PC-9 (cell line): ENCODE data around the gene MAX. TPM values are rescaled to one million over a fixed set of nuclear protein-coding genes. Genes with fewer than 3 reads are reported as not detected.

Experiments
- BruUV-seq: library from RNA; stranded (reverse); fragments of 400-500 nt; replicated peaks from 2 replicates; lab custom pipeline; 2021; lab: Mats Ljungman, UMichigan
- CTCF ChIA-PET: fragments of 300-600 bp; sonication (Branson Sonifier 250); formaldehyde crosslinking; loops from one replicate; lab custom pipeline; 2022; ENCODE audit warnings: antibody characterized with exemption; lab: Charles Lee
- POLR2A ChIA-PET: fragments of 300-600 bp; sonication (Branson Sonifier 250); formaldehyde crosslinking; loops from one replicate; lab custom pipeline; 2022; ENCODE audit warnings: antibody characterized with exemption; ENCODE audit not compliant: unreplicated experiment; lab: Charles Lee
- DNase-seq, 2 experiments: peaks; one replicate each; pipeline versions ENCODE4 v3.0.0 to v3.0.0-alpha.2; 2015 to 2022; ENCODE audit warnings: mixed read lengths in 1 of 2
- H2AFZ ChIP-seq: fragments of 200-600 bp; sonication (generic); 2 replicates; pipeline ENCODE4 v1.8.1; 2017; ENCODE audit warnings: antibody characterized with exemption
- H3F3A ChIP-seq: fragments of 200-600 bp; sonication (generic); 2 replicates; pipeline ENCODE4 v1.8.1; 2017; ENCODE audit warnings: antibody characterized with exemption, mild to moderate bottlenecking, low read depth; ENCODE audit not compliant: insufficient read depth
- H3K27ac ChIP-seq: fragments of 200-600 bp; sonication (generic); 2 replicates; pipeline ENCODE4 v1.6.1; 2016; ENCODE audit warnings: mixed run types
- H3K27me3 ChIP-seq: fragments of 200-600 bp; sonication (generic); 2 replicates; pipeline ENCODE4 v1.6.1; 2016; ENCODE audit warnings: low read depth, mixed run types; ENCODE audit not compliant: insufficient read depth
- H3K36me3 ChIP-seq: fragments of 200-600 bp; sonication (generic); 2 replicates; pipeline ENCODE4 v1.6.1; 2016; ENCODE audit warnings: low read depth, mixed run types
- H3K4me1 ChIP-seq: fragments of 200-600 bp; sonication (generic); replicated peaks from 2 replicates; pipeline ENCODE4 v1.6.1; 2016; ENCODE audit warnings: mixed run types; ENCODE audit not compliant: insufficient read depth
- H3K4me2 ChIP-seq: fragments of 200-600 bp; sonication (generic); 2 replicates; pipeline ENCODE4 v1.6.1; 2017; ENCODE audit warnings: mixed run types
- H3K4me3 ChIP-seq: fragments of 200-600 bp; sonication (generic); 2 replicates; pipeline ENCODE4 v1.6.1; 2016; ENCODE audit warnings: mixed run types
- H3K79me2 ChIP-seq: fragments of 200-600 bp; sonication (generic); 2 replicates; pipeline ENCODE4 v1.6.1; 2017; ENCODE audit warnings: low read depth, mixed run types
- H3K9me2 ChIP-seq: fragments of 200-600 bp; sonication (generic); 2 replicates; pipeline ENCODE4 v1.8.1; 2017; ENCODE audit warnings: mild to moderate bottlenecking; ENCODE audit not compliant: insufficient read depth
- H3K9me3 ChIP-seq: fragments of 200-600 bp; sonication (generic); 2 replicates; pipeline ENCODE4 v1.8.1; 2016; ENCODE audit warnings: low read depth; ENCODE audit not compliant: insufficient read depth
- H4K20me1 ChIP-seq: fragments of 200-600 bp; sonication (generic); 2 replicates; pipeline ENCODE4 v1.8.1; 2017; ENCODE audit not compliant: insufficient read depth
- EZH2 ChIP-seq: fragments of 200-600 bp; sonication (generic); IDR thresholded peaks from 2 replicates; pipeline ENCODE4 v1.8.0; 2017; ENCODE audit warnings: antibody characterized with exemption, low read depth
- intact Hi-C: fragments of 100-400 bp; cut with micrococcal nuclease; formaldehyde crosslinking; loops from one replicate; pipeline ENCODE4 v1.10.0; 2022; ENCODE audit not compliant: unreplicated experiment
- total RNA-seq: library from RNA; stranded (reverse); gene quantifications from 2 replicates; pipeline ENCODE4 v1.2.3, GENCODE V29; 2021
- TF ChIP-seq, protein P1 (sequence below): fragments of 200-600 bp; sonication (generic); conservative IDR thresholded peaks from 2 replicates; pipeline ENCODE4 v1.6.1; 2017; ENCODE audit warnings: mixed run types, antibody characterized with exemption, mild to moderate bottlenecking, moderate library complexity

Gene MAX
- total RNA-seq, 1 experiment from 2014 or later, result 76.1 TPM

DNA sequence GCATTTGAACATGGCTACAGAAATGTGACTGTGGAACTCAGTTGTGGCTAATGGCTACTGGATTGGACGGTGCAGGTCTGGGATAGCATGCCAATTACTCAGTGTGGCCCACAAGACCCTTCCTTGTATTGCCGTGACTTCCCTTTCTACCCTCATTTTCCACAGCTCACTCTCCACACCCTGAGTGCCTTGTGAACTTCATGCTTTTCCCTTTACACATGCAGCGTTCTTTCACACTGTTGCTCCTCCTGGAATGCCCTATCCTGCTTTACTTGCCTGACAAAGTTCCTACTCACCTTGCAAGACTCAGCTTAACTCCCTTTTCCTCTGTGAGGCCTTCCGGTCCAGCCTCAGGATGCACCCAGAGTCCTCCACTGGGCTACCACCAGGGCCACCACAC, 46.8 kb upstream of the MAX start:
- H3K9me2 ChIP-seq, result no peaks in the 10 kb centered on the region
- H4K20me1 ChIP-seq, result no peaks in the 10 kb centered on the region
- ChIA-PET POLR2A (no interaction called here), CTCF (interaction anchor here (0.5 kb wide), 1 partner anchor 131 kb away, joined by 3 read pairs; no protein-coding TSS in a partner anchor)
- peaks cover 5% of the 10 kb centered on the region; the same call in 1 of the 2 replicates for H3F3A ChIP-seq
- no TSS peak for BruUV-seq
- TF ChIP-seq, protein P1, sequence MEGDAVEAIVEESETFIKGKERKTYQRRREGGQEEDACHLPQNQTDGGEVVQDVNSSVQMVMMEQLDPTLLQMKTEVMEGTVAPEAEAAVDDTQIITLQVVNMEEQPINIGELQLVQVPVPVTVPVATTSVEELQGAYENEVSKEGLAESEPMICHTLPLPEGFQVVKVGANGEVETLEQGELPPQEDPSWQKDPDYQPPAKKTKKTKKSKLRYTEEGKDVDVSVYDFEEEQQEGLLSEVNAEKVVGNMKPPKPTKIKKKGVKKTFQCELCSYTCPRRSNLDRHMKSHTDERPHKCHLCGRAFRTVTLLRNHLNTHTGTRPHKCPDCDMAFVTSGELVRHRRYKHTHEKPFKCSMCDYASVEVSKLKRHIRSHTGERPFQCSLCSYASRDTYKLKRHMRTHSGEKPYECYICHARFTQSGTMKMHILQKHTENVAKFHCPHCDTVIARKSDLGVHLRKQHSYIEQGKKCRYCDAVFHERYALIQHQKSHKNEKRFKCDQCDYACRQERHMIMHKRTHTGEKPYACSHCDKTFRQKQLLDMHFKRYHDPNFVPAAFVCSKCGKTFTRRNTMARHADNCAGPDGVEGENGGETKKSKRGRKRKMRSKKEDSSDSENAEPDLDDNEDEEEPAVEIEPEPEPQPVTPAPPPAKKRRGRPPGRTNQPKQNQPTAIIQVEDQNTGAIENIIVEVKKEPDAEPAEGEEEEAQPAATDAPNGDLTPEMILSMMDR, result no peak
- no peak for TF ChIP-seq EZH2
- H3K4me3 ChIP-seq, result no peak overlapping the region
- intact Hi-C loops, result no loop called here
- H3K4me2 ChIP-seq, result no peak overlapping the region
- peaks cover 14% of the 10 kb centered on the region for H3K4me1 ChIP-seq
- H3K27me3 ChIP-seq, result no peaks in the 10 kb centered on the region
- no peak for DNase-seq
- H2AFZ ChIP-seq, result no peak overlapping the region
- no peak overlapping the region for H3K27ac ChIP-seq
- no peaks in the 10 kb centered on the region for H3K79me2 ChIP-seq
- H3K36me3 ChIP-seq, result no peaks in the 10 kb centered on the region
- H3K9me3 ChIP-seq, result no peaks in the 10 kb centered on the region

DNA sequence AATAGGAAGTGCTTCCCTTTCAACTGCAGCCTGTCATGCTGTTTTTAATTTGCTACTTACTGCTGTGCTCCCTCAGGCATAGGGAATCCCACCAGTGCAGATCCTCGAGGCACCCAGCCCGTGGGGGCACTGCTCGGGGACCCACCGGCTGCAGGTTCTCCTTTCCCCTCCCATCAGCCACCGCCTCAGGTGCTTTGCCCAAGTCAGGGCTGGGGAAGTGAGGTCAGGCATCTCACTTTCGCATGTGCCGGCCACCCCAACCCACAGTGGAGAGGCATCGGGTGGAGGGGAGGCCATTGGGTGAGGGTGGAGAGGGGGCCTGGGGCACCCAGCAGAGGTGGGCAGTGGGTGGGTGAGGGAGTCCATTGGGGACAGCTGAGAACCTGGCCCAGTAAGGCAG, 41.9 kb upstream of the MAX start:
- H3K79me2 ChIP-seq, result no peaks in the 10 kb centered on the region
- DNase-seq, result no peak
- H3K4me2 ChIP-seq, result no peak overlapping the region
- no peak overlapping the region for H2AFZ ChIP-seq
- no peaks in the 10 kb centered on the region for H3K36me3 ChIP-seq
- no TSS peak for BruUV-seq
- no peaks in the 10 kb centered on the region for H3K9me3 ChIP-seq
- no peak overlapping the region for H3K27ac ChIP-seq
- ChIA-PET POLR2A (no interaction called here), CTCF (no interaction called here)
- H4K20me1 ChIP-seq, result no peaks in the 10 kb centered on the region
- H3K9me2 ChIP-seq, result no peaks in the 10 kb centered on the region
- intact Hi-C loops, result no loop called here
- TF ChIP-seq, protein P1, result no peak
- no peak for TF ChIP-seq EZH2
- no peaks in the 10 kb centered on the region for H3K27me3 ChIP-seq
- no peak overlapping the region for H3K4me3 ChIP-seq
- H3K4me1 ChIP-seq, result no peaks in the 10 kb centered on the region
- no peaks in the 10 kb centered on the region for H3F3A ChIP-seq

DNA sequence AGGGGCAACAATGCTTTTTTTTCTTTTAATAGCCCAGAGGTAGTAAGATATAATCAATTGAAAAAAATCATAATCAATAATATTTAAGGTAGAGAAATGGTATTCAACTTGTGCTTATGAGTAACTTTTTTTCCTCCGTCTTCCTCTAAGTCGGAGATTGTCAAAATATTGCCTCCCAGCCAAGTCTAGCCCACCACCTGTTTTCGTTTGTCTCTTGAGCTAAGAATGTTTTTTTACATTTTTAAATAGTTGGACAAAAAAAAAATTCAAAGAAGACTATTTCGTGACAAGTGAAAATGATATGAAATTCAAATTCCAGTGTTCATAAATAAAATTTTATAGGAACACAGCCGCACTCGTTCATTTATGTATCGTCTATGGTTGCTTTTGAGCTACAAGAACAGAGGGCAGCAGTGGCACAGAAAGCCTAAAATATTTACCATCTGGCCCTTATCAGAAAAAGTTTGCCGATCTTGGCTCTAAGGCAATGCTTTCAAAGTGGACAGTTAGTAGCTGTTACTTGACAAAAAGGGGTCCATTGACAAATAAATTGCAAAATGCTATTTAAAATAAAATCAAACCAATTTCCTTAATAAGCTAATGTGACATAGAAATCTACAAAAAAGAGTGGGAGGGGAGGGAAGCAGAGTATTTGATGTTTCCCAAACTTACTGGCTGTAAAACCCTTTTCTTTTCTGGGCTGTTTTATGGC, 40.8 kb upstream of the MAX start:
- Histone ChIP-seq H2AFZ (no peak overlapping the region), H4K20me1 (no peaks in the 10 kb centered on the region), H3K36me3 (no peaks in the 10 kb centered on the region), H3K4me3 (no peak overlapping the region), H3K27ac (no peak overlapping the region), H3K4me2 (no peak overlapping the region), H3F3A (no peaks in the 10 kb centered on the region), H3K79me2 (no peaks in the 10 kb centered on the region), H3K9me2 (no peaks in the 10 kb centered on the region), H3K9me3 (no peaks in the 10 kb centered on the region), H3K27me3 (no peaks in the 10 kb centered on the region), H3K4me1 (no peaks in the 10 kb centered on the region)
- no TSS peak for BruUV-seq
- no peak for TF ChIP-seq EZH2
- TF ChIP-seq, protein P1, result no peak
- ChIA-PET POLR2A (no interaction called here), CTCF (interaction anchor here (0.6 kb wide), 1 partner anchor 154 kb away, joined by 6 read pairs; no protein-coding TSS in a partner anchor)
- no peak for DNase-seq
- intact Hi-C loops, result no loop called here
